Transverse colon (tissue), 4 donors: ENCODE data around the gene ARHGEF40.

Source experiments
- EP300 ChIP-seq: sonication (generic); formaldehyde crosslinking; IDR thresholded peaks from one replicate; pipeline ENCODE4 v1.6.1; 2017; ENCODE audit warnings: antibody characterized with exemption, low read depth
- POLR2AphosphoS5 ChIP-seq, 3 donors: sonication (generic); formaldehyde crosslinking; IDR thresholded peaks; one replicate each; pipeline ENCODE4 v1.6.1; 2016; ENCODE audit warnings: antibody characterized with exemption in 3 of 3
- TF ChIP-seq, protein P1 (sequence below), 5 experiments: fragments of 200-600 bp in 3 of 5; fragments of 450-650 bp in 2 of 5; sonication (generic) in 3 of 5; IDR thresholded peaks; 1 replicate in 2 of 5; 2 replicates in 3 of 5; pipeline ENCODE4 v1.5.1; 2016 to 2017; ENCODE audit warnings: antibody characterized with exemption in 5 of 5, inconsistent platforms in 3 of 5, mild to moderate bottlenecking in 2 of 5, moderate library complexity in 1 of 5

DNA sequence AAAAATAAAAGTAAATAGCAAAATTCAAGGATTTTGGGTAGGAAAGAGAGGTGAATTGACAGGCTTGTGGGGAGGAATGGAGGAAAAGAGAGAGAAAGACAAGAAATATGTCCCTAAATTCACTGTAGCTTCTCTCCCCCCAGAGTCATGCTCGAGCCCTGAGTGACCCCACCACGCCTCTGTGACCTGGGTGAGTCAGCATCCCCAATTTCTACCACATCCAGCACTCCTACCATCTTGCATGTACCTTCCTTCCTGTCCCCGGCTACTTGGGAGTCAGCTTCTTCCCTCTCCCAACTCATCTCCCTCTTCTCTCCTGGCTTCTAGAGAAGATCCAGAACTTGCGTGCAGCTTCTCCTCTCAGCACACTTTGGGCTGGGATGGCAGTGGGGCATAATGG is 18.6 kb downstream of the ARHGEF40 start:
- TF ChIP-seq, protein P1, sequence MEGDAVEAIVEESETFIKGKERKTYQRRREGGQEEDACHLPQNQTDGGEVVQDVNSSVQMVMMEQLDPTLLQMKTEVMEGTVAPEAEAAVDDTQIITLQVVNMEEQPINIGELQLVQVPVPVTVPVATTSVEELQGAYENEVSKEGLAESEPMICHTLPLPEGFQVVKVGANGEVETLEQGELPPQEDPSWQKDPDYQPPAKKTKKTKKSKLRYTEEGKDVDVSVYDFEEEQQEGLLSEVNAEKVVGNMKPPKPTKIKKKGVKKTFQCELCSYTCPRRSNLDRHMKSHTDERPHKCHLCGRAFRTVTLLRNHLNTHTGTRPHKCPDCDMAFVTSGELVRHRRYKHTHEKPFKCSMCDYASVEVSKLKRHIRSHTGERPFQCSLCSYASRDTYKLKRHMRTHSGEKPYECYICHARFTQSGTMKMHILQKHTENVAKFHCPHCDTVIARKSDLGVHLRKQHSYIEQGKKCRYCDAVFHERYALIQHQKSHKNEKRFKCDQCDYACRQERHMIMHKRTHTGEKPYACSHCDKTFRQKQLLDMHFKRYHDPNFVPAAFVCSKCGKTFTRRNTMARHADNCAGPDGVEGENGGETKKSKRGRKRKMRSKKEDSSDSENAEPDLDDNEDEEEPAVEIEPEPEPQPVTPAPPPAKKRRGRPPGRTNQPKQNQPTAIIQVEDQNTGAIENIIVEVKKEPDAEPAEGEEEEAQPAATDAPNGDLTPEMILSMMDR (IDR thresholded peaks at IDR 0.05) = no peak
- TF ChIP-seq EP300 (no peak), POLR2AphosphoS5 (IDR thresholded peaks at IDR 0.05) (no peak)
